HepG2 (cell line): Measurements from ENCODE around the gene SPRED2. TPM values are rescaled to one million over a fixed set of nuclear protein-coding genes. Genes with fewer than 3 reads are reported as not detected.
A peak's percentile ranks its signal among the peaks of the same experiment; 100 is the strongest.

ENCODE experiments used
- KDM5B ChIP-seq: sonication (generic); formaldehyde crosslinking; IDR thresholded peaks from 2 replicates; pipeline ENCODE4 v1.4.0; 2020; ENCODE audit warnings: missing genetic modification reagents, mild to moderate bottlenecking, borderline replicate concordance
- MTF2 ChIP-seq: sonication (generic); formaldehyde crosslinking; IDR thresholded peaks from 2 replicates; pipeline ENCODE4 v1.5.0; 2020; ENCODE audit warnings: missing genetic modification reagents, borderline replicate concordance
- NFYC ChIP-seq: IDR thresholded peaks from 2 replicates; pipeline ENCODE4 v1.6.1; 2016; ENCODE audit warnings: missing genetic modification reagents, missing compliant biosample characterization
- SOX5 ChIP-seq: IDR thresholded peaks from 2 replicates; pipeline ENCODE4 v1.6.1; 2016; ENCODE audit warnings: borderline replicate concordance
- TGIF2 ChIP-seq: IDR thresholded peaks from 2 replicates; pipeline ENCODE4 v1.6.1; 2016; ENCODE audit warnings: control low read depth, missing compliant biosample characterization
- ZC3H4 ChIP-seq: sonication (generic); formaldehyde crosslinking; IDR thresholded peaks from 2 replicates; pipeline ENCODE4 v1.4.0; 2020; ENCODE audit warnings: missing genetic modification reagents, borderline replicate concordance
- ZNF180 ChIP-seq: sonication (generic); formaldehyde crosslinking; IDR thresholded peaks from 2 replicates; pipeline ENCODE4 v1.4.0; 2020; ENCODE audit warnings: low read depth, missing genetic modification reagents, borderline replicate concordance
- ZNF264 ChIP-seq: sonication (generic); formaldehyde crosslinking; IDR thresholded peaks from 2 replicates; pipeline ENCODE4 v1.4.0; 2020; ENCODE audit warnings: missing genetic modification reagents
- ZNF460 ChIP-seq: sonication (generic); formaldehyde crosslinking; IDR thresholded peaks from 2 replicates; pipeline ENCODE4 v1.5.1; 2020; ENCODE audit warnings: missing genetic modification reagents, mild to moderate bottlenecking, borderline replicate concordance
- ZNF598 ChIP-seq: sonication (generic); formaldehyde crosslinking; IDR thresholded peaks from 2 replicates; pipeline ENCODE4 v1.5.1; 2020; ENCODE audit warnings: mild to moderate bottlenecking, missing genetic modification reagents, borderline replicate concordance
- polyA plus RNA-seq, 8 experiments: library from polyadenylated mRNA; depleted of rRNA in 3 of 8; stranded (reverse) in 7 of 8; unstranded in 1 of 8; fragments of >200 nt; fragmentation: Illumina TruSeq in 4 of 8; extraction: Trizol in 4 of 8; gene quantifications; 2 replicates each; pipeline versions ENCODE4 v1.2.1 to v1.2.3, GENCODE V29; 2011 to 2016; ENCODE audit warnings: low read depth in 4 of 8, missing spikeins in 1 of 8, mixed read lengths in 1 of 8; ENCODE audit not compliant: insufficient read depth in 1 of 8
- total RNA-seq, 5 experiments: library from RNA; depleted of rRNA; stranded (reverse); fragments of >200 nt; fragmentation: Illumina TruSeq; extraction: Trizol; gene quantifications; 2 replicates each; pipeline ENCODE4 v1.2.3, GENCODE V29; 2016; ENCODE audit warnings: low read depth in 1 of 5
- TF ChIP-seq, protein P1 (sequence below): sonication (generic); formaldehyde crosslinking; IDR thresholded peaks from 2 replicates; pipeline ENCODE4 v1.8.0; 2022; ENCODE audit warnings: mild to moderate bottlenecking, missing genetic modification reagents
- TF ChIP-seq, protein P2 (sequence below): sonication (generic); formaldehyde crosslinking; IDR thresholded peaks from 2 replicates; pipeline ENCODE4 v1.5.0; 2020; ENCODE audit warnings: missing genetic modification reagents
- TF ChIP-seq, protein P3 (sequence below): sonication (generic); formaldehyde crosslinking; IDR thresholded peaks from 2 replicates; pipeline ENCODE4 v1.5.0; 2020; ENCODE audit warnings: missing genetic modification reagents
- TF ChIP-seq, protein P4 (sequence below): sonication (generic); formaldehyde crosslinking; IDR thresholded peaks from 2 replicates; pipeline ENCODE4 v1.4.0; 2020; ENCODE audit warnings: missing genetic modification reagents
- TF ChIP-seq, protein P5 (sequence below): sonication (generic); formaldehyde crosslinking; IDR thresholded peaks from 2 replicates; pipeline ENCODE4 v1.4.0; 2020; ENCODE audit warnings: mild to moderate bottlenecking, missing genetic modification reagents
- TF ChIP-seq, protein P6 (sequence below): sonication (generic); formaldehyde crosslinking; IDR thresholded peaks from 2 replicates; pipeline ENCODE4 v1.8.1; 2022; ENCODE audit warnings: low read depth, mild to moderate bottlenecking, missing genetic modification reagents

SPRED2 gene
- total and polyA plus RNA-seq, 2 of the 13 experiments (the other 11 are each of a cell fraction or from before 2014, with no cell fraction given) = 13.0 to 37.0 TPM

DNA sequence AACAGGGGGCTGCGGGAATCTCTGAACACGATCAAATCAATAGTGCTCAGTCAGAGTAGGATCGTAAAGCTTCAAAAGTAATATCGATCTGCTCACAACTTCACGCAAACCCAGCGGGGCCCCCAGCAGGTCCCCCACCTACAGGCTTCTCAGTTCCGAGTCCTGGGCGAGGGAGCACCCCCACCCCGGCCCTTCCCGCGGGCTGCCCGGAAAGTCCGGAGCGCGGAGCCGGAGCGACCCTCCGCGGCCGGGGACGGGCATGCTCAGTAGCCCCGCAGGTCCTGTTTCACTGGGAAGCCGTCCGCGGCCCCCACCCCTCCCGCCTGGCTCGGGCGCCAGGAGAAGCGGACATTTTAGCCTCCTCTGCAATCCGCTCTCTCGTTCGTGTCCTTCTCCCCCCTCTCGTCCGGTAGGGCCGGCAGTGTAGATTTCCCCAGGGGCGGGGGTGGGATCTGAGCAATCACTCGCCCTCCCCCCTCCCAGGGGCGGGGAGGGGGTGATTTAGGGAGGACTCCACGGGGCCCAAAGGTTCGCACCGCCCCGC is 3.3 kb upstream of the SPRED2 start (continued):
- TF ChIP-seq, protein P1, sequence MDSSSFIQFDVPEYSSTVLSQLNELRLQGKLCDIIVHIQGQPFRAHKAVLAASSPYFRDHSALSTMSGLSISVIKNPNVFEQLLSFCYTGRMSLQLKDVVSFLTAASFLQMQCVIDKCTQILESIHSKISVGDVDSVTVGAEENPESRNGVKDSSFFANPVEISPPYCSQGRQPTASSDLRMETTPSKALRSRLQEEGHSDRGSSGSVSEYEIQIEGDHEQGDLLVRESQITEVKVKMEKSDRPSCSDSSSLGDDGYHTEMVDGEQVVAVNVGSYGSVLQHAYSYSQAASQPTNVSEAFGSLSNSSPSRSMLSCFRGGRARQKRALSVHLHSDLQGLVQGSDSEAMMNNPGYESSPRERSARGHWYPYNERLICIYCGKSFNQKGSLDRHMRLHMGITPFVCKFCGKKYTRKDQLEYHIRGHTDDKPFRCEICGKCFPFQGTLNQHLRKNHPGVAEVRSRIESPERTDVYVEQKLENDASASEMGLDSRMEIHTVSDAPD (CRISPR knock-in tag) = peak; percentile 83
- TF ChIP-seq, protein P2, sequence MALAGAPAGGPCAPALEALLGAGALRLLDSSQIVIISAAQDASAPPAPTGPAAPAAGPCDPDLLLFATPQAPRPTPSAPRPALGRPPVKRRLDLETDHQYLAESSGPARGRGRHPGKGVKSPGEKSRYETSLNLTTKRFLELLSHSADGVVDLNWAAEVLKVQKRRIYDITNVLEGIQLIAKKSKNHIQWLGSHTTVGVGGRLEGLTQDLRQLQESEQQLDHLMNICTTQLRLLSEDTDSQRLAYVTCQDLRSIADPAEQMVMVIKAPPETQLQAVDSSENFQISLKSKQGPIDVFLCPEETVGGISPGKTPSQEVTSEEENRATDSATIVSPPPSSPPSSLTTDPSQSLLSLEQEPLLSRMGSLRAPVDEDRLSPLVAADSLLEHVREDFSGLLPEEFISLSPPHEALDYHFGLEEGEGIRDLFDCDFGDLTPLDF (CRISPR knock-in tag) = peak; percentile 69; the same call in 1 of the 2 replicates
- TF ChIP-seq ZNF460 (CRISPR knock-in tag) (peak; percentile 87; the same call in 1 of the 2 replicates), SOX5 (CRISPR knock-in tag) (peak; percentile 51; the same call in 1 of the 2 replicates), ZNF598 (CRISPR knock-in tag) (no peak), TGIF2 (CRISPR knock-in tag) (peak; percentile 61; the same call in 1 of the 2 replicates), MTF2 (CRISPR knock-in tag) (peak; percentile 75; the same call in 1 of the 2 replicates), ZNF264 (CRISPR knock-in tag) (peak; percentile 44; the same call in 1 of the 2 replicates), NFYC (CRISPR knock-in tag) (peak; percentile 39; the same call in 1 of the 2 replicates), ZNF180 (CRISPR knock-in tag) (no peak), ZC3H4 (CRISPR knock-in tag) (peak; percentile 44; the same call in 1 of the 2 replicates), KDM5B (peak; percentile 44; the same call in 1 of the 2 replicates)
- TF ChIP-seq, protein P3, sequence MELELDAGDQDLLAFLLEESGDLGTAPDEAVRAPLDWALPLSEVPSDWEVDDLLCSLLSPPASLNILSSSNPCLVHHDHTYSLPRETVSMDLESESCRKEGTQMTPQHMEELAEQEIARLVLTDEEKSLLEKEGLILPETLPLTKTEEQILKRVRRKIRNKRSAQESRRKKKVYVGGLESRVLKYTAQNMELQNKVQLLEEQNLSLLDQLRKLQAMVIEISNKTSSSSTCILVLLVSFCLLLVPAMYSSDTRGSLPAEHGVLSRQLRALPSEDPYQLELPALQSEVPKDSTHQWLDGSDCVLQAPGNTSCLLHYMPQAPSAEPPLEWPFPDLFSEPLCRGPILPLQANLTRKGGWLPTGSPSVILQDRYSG (CRISPR knock-in tag) = no peak
- TF ChIP-seq, protein P4, sequence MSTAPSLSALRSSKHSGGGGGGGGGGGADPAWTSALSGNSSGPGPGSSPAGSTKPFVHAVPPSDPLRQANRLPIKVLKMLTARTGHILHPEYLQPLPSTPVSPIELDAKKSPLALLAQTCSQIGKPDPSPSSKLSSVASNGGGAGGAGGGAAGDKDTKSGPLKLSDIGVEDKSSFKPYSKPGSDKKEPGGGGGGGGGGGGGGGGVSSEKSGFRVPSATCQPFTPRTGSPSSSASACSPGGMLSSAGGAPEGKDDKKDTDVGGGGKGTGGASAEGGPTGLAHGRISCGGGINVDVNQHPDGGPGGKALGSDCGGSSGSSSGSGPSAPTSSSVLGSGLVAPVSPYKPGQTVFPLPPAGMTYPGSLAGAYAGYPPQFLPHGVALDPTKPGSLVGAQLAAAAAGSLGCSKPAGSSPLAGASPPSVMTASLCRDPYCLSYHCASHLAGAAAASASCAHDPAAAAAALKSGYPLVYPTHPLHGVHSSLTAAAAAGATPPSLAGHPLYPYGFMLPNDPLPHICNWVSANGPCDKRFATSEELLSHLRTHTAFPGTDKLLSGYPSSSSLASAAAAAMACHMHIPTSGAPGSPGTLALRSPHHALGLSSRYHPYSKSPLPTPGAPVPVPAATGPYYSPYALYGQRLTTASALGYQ (CRISPR knock-in tag) = no peak
- TF ChIP-seq, protein P5, sequence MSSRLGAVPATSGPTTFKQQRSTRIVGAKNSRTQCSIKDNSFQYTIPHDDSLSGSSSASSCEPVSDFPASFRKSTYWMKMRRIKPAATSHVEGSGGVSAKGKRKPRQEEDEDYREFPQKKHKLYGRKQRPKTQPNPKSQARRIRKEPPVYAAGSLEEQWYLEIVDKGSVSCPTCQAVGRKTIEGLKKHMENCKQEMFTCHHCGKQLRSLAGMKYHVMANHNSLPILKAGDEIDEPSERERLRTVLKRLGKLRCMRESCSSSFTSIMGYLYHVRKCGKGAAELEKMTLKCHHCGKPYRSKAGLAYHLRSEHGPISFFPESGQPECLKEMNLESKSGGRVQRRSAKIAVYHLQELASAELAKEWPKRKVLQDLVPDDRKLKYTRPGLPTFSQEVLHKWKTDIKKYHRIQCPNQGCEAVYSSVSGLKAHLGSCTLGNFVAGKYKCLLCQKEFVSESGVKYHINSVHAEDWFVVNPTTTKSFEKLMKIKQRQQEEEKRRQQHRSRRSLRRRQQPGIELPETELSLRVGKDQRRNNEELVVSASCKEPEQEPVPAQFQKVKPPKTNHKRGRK = no peak
- TF ChIP-seq, protein P6, sequence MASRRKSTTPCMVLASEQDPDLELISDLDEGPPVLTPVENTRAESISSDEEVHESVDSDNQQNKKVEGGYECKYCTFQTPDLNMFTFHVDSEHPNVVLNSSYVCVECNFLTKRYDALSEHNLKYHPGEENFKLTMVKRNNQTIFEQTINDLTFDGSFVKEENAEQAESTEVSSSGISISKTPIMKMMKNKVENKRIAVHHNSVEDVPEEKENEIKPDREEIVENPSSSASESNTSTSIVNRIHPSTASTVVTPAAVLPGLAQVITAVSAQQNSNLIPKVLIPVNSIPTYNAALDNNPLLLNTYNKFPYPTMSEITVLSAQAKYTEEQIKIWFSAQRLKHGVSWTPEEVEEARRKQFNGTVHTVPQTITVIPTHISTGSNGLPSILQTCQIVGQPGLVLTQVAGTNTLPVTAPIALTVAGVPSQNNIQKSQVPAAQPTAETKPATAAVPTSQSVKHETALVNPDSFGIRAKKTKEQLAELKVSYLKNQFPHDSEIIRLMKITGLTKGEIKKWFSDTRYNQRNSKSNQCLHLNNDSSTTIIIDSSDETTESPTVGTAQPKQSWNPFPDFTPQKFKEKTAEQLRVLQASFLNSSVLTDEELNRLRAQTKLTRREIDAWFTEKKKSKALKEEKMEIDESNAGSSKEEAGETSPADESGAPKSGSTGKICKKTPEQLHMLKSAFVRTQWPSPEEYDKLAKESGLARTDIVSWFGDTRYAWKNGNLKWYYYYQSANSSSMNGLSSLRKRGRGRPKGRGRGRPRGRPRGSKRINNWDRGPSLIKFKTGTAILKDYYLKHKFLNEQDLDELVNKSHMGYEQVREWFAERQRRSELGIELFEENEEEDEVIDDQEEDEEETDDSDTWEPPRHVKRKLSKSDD (CRISPR knock-in tag) = no peak
